CD8-positive, alpha-beta memory T cell (primary cell): Measurements from ENCODE around the gene PLCB2. TPM values are rescaled to one million over a fixed set of nuclear protein-coding genes. Genes with fewer than 3 reads are reported as not detected.

ENCODE experiments used
- CTCF ChIA-PET: fragments of 350-600 bp; sonication (Branson Sonifier 250); formaldehyde crosslinking; loops from one replicate; lab custom pipeline; 2021; ENCODE audit warnings: antibody characterized with exemption; lab: Charles Lee
- POLR2A ChIA-PET: fragments of 350-600 bp; sonication (Branson Sonifier 250); formaldehyde crosslinking; loops from one replicate; lab custom pipeline; 2021; ENCODE audit warnings: antibody characterized with exemption; lab: Charles Lee
- DNase-seq, 5 donors: peaks; one replicate each; pipeline versions ENCODE4 v3.0.0 to v3.0.0-alpha.2; 2020 to 2022; ENCODE audit warnings: mixed read lengths in 1 of 5
- H3K27ac ChIP-seq: one replicate; pipeline ENCODE4 v1.7.0; 2013; ENCODE audit warnings: low read depth, mild to moderate bottlenecking, low read length, moderate library complexity
- H3K27me3 ChIP-seq: 2 replicates; pipeline ENCODE4 v1.7.0; 2013; ENCODE audit warnings: low read length, mild to moderate bottlenecking; ENCODE audit not compliant: insufficient read depth, poor library complexity, severe bottlenecking
- H3K36me3 ChIP-seq: 2 replicates; pipeline ENCODE4 v1.7.0; 2013; ENCODE audit warnings: mild to moderate bottlenecking, low read length, moderate library complexity; ENCODE audit not compliant: insufficient read depth
- H3K4me1 ChIP-seq: 2 replicates; pipeline ENCODE4 v1.7.0; 2013; ENCODE audit warnings: mild to moderate bottlenecking, low read length, moderate library complexity; ENCODE audit not compliant: insufficient read depth
- H3K4me3 ChIP-seq: 2 replicates; pipeline ENCODE4 v1.7.0; 2013; ENCODE audit warnings: mild to moderate bottlenecking, low read length
- H3K9me3 ChIP-seq: 2 replicates; pipeline ENCODE4 v1.7.0; 2013; ENCODE audit warnings: mild to moderate bottlenecking, low read length
- H3K27ac Mint-ChIP-seq, 8 donors: one replicate each; pipeline ENCODE4 v1.8.0; 2020 to 2021; ENCODE audit warnings: mixed read lengths in 8 of 8, mild to moderate bottlenecking in 6 of 8, inconsistent platforms in 3 of 8, moderate library complexity in 3 of 8
- H3K27me3 Mint-ChIP-seq, 2 donors: one replicate each; pipeline ENCODE4 v1.8.0; 2020 to 2021; ENCODE audit warnings: mixed read lengths in 2 of 2, mild to moderate bottlenecking in 1 of 2, moderate library complexity in 1 of 2
- H3K36me3 Mint-ChIP-seq, 3 donors: one replicate each; pipeline ENCODE4 v1.8.0; 2020 to 2021; ENCODE audit warnings: mixed read lengths in 3 of 3, inconsistent platforms in 1 of 3, mild to moderate bottlenecking in 1 of 3
- H3K4me1 Mint-ChIP-seq, 3 donors: one replicate each; pipeline ENCODE4 v1.8.0; 2020 to 2021; ENCODE audit warnings: mixed read lengths in 3 of 3, inconsistent platforms in 1 of 3, mild to moderate bottlenecking in 1 of 3
- H3K4me3 Mint-ChIP-seq, 7 donors: one replicate each; pipeline ENCODE4 v1.8.0; 2020 to 2021; ENCODE audit warnings: mixed read lengths in 7 of 7, mild to moderate bottlenecking in 6 of 7, moderate library complexity in 4 of 7, inconsistent platforms in 2 of 7
- H3K9me3 Mint-ChIP-seq, 5 donors: one replicate each; pipeline ENCODE4 v1.8.0; 2020 to 2022; ENCODE audit warnings: mixed read lengths in 5 of 5, mild to moderate bottlenecking in 3 of 5, moderate library complexity in 2 of 5, inconsistent platforms in 1 of 5
- polyA plus RNA-seq: library from polyadenylated mRNA; unstranded; fragments of 300-500 nt; fragmentation: Illumina TruSeq; gene quantifications from one replicate; pipeline ENCODE4 v1.2.3, GENCODE V29; 2021
- total RNA-seq, 2 experiments: library from RNA; stranded (reverse); gene quantifications; one replicate each; pipeline ENCODE4 v1.2.3, GENCODE V29; 2021

Gene PLCB2
- total and polyA plus RNA-seq, 3 experiments from 2014 or later = 34.8 to 57.7 (median 57.3) TPM

- Histone ChIP-seq H3K4me3 (no peak overlapping the region), H3K27ac (no peak overlapping the region), H3K9me3 (no peaks in the 10 kb centered on the region), H3K4me1 (peaks cover 8% of the 10 kb centered on the region), H3K27me3 (no peaks in the 10 kb centered on the region), H3K36me3 (no peaks in the 10 kb centered on the region)
- Mint-ChIP-seq H3K9me3 (no peaks in the 10 kb centered on the region), H3K27me3 (peaks cover 4 to 6% of the 10 kb centered on the region in 2 donors), H3K4me1 (no peaks in the 10 kb centered on the region), H3K36me3 (no peaks in the 10 kb centered on the region), H3K4me3 (no peak overlapping the region), H3K27ac (peak overlapping the region in 1 of 8 donors; percentile 64)
- DNase-seq = no peak
- CTCF ChIA-PET = interaction anchor here (1.1 kb wide), 1 partner anchor 15 kb away, joined by 3 read pairs; no protein-coding TSS in a partner anchor
- POLR2A ChIA-PET = no interaction called here
Measured at GRCh38 chr15:40349163-40349562, 41.4 kb upstream of the PLCB2 start.

- Histone ChIP-seq H3K36me3 (no peaks in the 10 kb centered on the region), H3K27me3 (no peaks in the 10 kb centered on the region), H3K4me3 (no peak overlapping the region), H3K9me3 (no peaks in the 10 kb centered on the region), H3K27ac (no peak overlapping the region), H3K4me1 (peaks cover 8% of the 10 kb centered on the region)
- no peak for DNase-seq
- Mint-ChIP-seq H3K27me3 (peaks cover under 1 to 1% of the 10 kb centered on the region in 2 donors), H3K36me3 (no peaks in the 10 kb centered on the region), H3K9me3 (no peaks in the 10 kb centered on the region), H3K27ac (no peak overlapping the region), H3K4me1 (no peaks in the 10 kb centered on the region), H3K4me3 (no peak overlapping the region)
- ChIA-PET CTCF (no interaction called here), POLR2A (no interaction called here)
Measured at GRCh38 chr15:40348474-40348870, 40.7 kb upstream of the PLCB2 start.

- ChIA-PET CTCF (interaction anchor here (1.4 to 12.4 kb wide), 2 partner anchors 10 to 75 kb away, joined by 3 to 202 read pairs; no protein-coding TSS in a partner anchor), POLR2A (no interaction called here)
- Histone ChIP-seq H3K27me3 (no peaks in the 10 kb centered on the region), H3K4me1 (peaks cover 8% of the 10 kb centered on the region), H3K4me3 (no peak overlapping the region), H3K36me3 (no peaks in the 10 kb centered on the region), H3K27ac (no peak overlapping the region), H3K9me3 (no peaks in the 10 kb centered on the region)
- no peaks in the 10 kb centered on the region for H3K27me3 Mint-ChIP-seq
- H3K27ac Mint-ChIP-seq = no peak overlapping the region
- no peak overlapping the region for H3K4me3 Mint-ChIP-seq
- no peaks in the 10 kb centered on the region for H3K36me3 Mint-ChIP-seq
- DNase-seq = no peak
- no peaks in the 10 kb centered on the region for H3K9me3 Mint-ChIP-seq
- no peaks in the 10 kb centered on the region for H3K4me1 Mint-ChIP-seq
Measured at GRCh38 chr15:40347559-40348473, 40.1 kb upstream of the PLCB2 start.

GRCh38 chr15:40346579-40347558 lies 39.1 kb upstream of the PLCB2 start:
- DNase-seq = no peak
- Mint-ChIP-seq H3K27me3 (no peaks in the 10 kb centered on the region), H3K4me3 (no peak overlapping the region), H3K36me3 (no peaks in the 10 kb centered on the region), H3K27ac (peak overlapping the region in 1 of 8 donors; percentile 42), H3K4me1 (no peaks in the 10 kb centered on the region), H3K9me3 (no peaks in the 10 kb centered on the region)
- CTCF ChIA-PET = interaction anchor here (1.4 to 12.4 kb wide), 4 partner anchors 9 to 76 kb away, joined by 3 to 268 read pairs (median 122); no protein-coding TSS in a partner anchor
- Histone ChIP-seq H3K27ac (no peak overlapping the region), H3K4me3 (no peak overlapping the region), H3K4me1 (peaks cover 8% of the 10 kb centered on the region), H3K27me3 (no peaks in the 10 kb centered on the region), H3K9me3 (no peaks in the 10 kb centered on the region), H3K36me3 (no peaks in the 10 kb centered on the region)
- POLR2A ChIA-PET = interaction anchor here (0.6 kb wide), 1 partner anchor 21 kb away, joined by 4 read pairs; no protein-coding TSS in a partner anchor

GRCh38 chr15:40345867-40346578 lies 38.3 kb upstream of the PLCB2 start:
- Mint-ChIP-seq H3K4me1 (no peaks in the 10 kb centered on the region), H3K27ac (no peak overlapping the region), H3K27me3 (no peaks in the 10 kb centered on the region), H3K4me3 (no peak overlapping the region), H3K9me3 (no peaks in the 10 kb centered on the region), H3K36me3 (no peaks in the 10 kb centered on the region)
- H3K36me3 ChIP-seq = no peaks in the 10 kb centered on the region
- H3K4me3 ChIP-seq = no peak overlapping the region
- no peak for DNase-seq
- H3K9me3 ChIP-seq = no peaks in the 10 kb centered on the region
- H3K27me3 ChIP-seq = no peaks in the 10 kb centered on the region
- no peak overlapping the region for H3K27ac ChIP-seq
- ChIA-PET CTCF (interaction anchor here (1.2 to 12.4 kb wide), 8 partner anchors 8 to 574 kb away, joined by 3 to 268 read pairs (median 19); partner anchors contain the start of genes BAHD1 and INAFM2), POLR2A (no interaction called here)
- H3K4me1 ChIP-seq = peaks cover 8% of the 10 kb centered on the region

- no peaks in the 10 kb centered on the region for H3K9me3 Mint-ChIP-seq
Measured at GRCh38 chr15:40345225-40345866, 37.6 kb upstream of the PLCB2 start.

More at GRCh38 chr15:40345225-40345866, 37.6 kb upstream of the PLCB2 start:
- no peaks in the 10 kb centered on the region for H3K9me3 ChIP-seq
- CTCF ChIA-PET = interaction anchor here (1.0 to 12.4 kb wide), 21 partner anchors 9 to 573 kb away, joined by 3 to 268 read pairs (median 7); partner anchors contain the start of genes BAHD1, INAFM2, IVD and KNSTRN
- no peaks in the 10 kb centered on the region for H3K27me3 Mint-ChIP-seq
- H3K4me1 ChIP-seq = peaks cover 8% of the 10 kb centered on the region
- no peaks in the 10 kb centered on the region for H3K4me1 Mint-ChIP-seq
- no peak overlapping the region for H3K4me3 ChIP-seq
- no peak for DNase-seq
- no peaks in the 10 kb centered on the region for H3K36me3 ChIP-seq
- no peaks in the 10 kb centered on the region for H3K27me3 ChIP-seq
- H3K4me3 Mint-ChIP-seq = no peak overlapping the region
- no peak overlapping the region for H3K27ac ChIP-seq
- H3K27ac Mint-ChIP-seq = no peak overlapping the region
- H3K36me3 Mint-ChIP-seq = no peaks in the 10 kb centered on the region
- POLR2A ChIA-PET = interaction anchor here (0.7 kb wide), 1 partner anchor 20 kb away, joined by 3 read pairs; no protein-coding TSS in a partner anchor
